GM21447 (cell line): Measurements from ENCODE around the gene PRR5L.

Experiments used
- ATAC-seq: cut with Tn5 transposase; IDR thresholded peaks from one replicate; pipeline ENCODE4 v1.9.1; 2021; ENCODE audit not compliant: unreplicated experiment

PRR5L gene

GRCh38 chr11:36375353-36376008 is 79.4 kb downstream of the PRR5L start:
- ATAC-seq, result no peak

- ATAC-seq, result no peak
Measured at GRCh38 chr11:36376009-36376887, 80.2 kb downstream of the PRR5L start.

GRCh38 chr11:36376888-36377758 is 81.0 kb downstream of the PRR5L start:
- ATAC-seq, result no peak

GRCh38 chr11:36377759-36378564 is 81.9 kb downstream of the PRR5L start:
- no peak for ATAC-seq

- no peak for ATAC-seq
Measured at GRCh38 chr11:36379653-36380052, 83.6 kb downstream of the PRR5L start.

- ATAC-seq, result no peak
Measured at GRCh38 chr11:36380296-36381014, 84.4 kb downstream of the PRR5L start.

- ATAC-seq, result no peak
Measured at GRCh38 chr11:36381015-36381360, 84.9 kb downstream of the PRR5L start.

GRCh38 chr11:36383195-36383594 is 87.1 kb downstream of the PRR5L start:
- ATAC-seq, result no peak

- no peak for ATAC-seq
Measured at GRCh38 chr11:36385121-36385970, 89.3 kb downstream of the PRR5L start.

GRCh38 chr11:36386411-36386810 is 90.3 kb downstream of the PRR5L start:
- no peak for ATAC-seq

- ATAC-seq, result no peak
Measured at GRCh38 chr11:36388071-36388470, 92.0 kb downstream of the PRR5L start.

- no peak for ATAC-seq
Measured at GRCh38 chr11:36388951-36389350, 92.9 kb downstream of the PRR5L start.

GRCh38 chr11:36389811-36390210 is 93.7 kb downstream of the PRR5L start:
- ATAC-seq, result no peak

GRCh38 chr11:36390963-36391471 is 94.9 kb downstream of the PRR5L start:
- no peak for ATAC-seq

GRCh38 chr11:36392196-36392595 is 96.1 kb downstream of the PRR5L start:
- no peak for ATAC-seq

- ATAC-seq, result no peak
Measured at GRCh38 chr11:36394056-36394455, 98.0 kb downstream of the PRR5L start.

GRCh38 chr11:36394926-36395325 is 98.8 kb downstream of the PRR5L start:
- no peak for ATAC-seq

GRCh38 chr11:36395978-36396736 is 100.1 kb downstream of the PRR5L start:
- ATAC-seq, result no peak
